Nephron (organoid): ENCODE results near the gene MED6.

Source experiments
- H3K27ac Mint-ChIP-seq, 3 experiments: 2 replicates each; pipeline ENCODE4 v1.8.0; 2020; ENCODE audit warnings: mixed read lengths in 3 of 3, mild to moderate bottlenecking in 2 of 3, moderate library complexity in 1 of 3
- H3K27me3 Mint-ChIP-seq: 2 replicates; pipeline ENCODE4 v1.8.0; 2021; ENCODE audit warnings: low read depth, mild to moderate bottlenecking, moderate library complexity, mixed read lengths
- H3K36me3 Mint-ChIP-seq: 2 replicates; pipeline ENCODE4 v1.8.0; 2020; ENCODE audit warnings: low read depth, mixed read lengths
- H3K4me1 Mint-ChIP-seq: 2 replicates; pipeline ENCODE4 v1.8.0; 2020; ENCODE audit warnings: mixed read lengths
- H3K4me3 Mint-ChIP-seq, 3 experiments: 2 replicates each; pipeline ENCODE4 v1.8.0; 2020; ENCODE audit warnings: mild to moderate bottlenecking in 3 of 3, mixed read lengths in 3 of 3, moderate library complexity in 2 of 3
- H3K9me3 Mint-ChIP-seq: 2 replicates; pipeline ENCODE4 v1.8.0; 2020; ENCODE audit warnings: mixed read lengths
- CTCF ChIP-seq, 3 experiments: fragments of 200-600 bp; sonication (generic); IDR thresholded peaks; one replicate each; pipeline ENCODE4 v1.5.0; 2021; ENCODE audit warnings: antibody characterized with exemption in 3 of 3; ENCODE audit not compliant: unreplicated experiment in 3 of 3

Gene MED6

GRCh38 chr14:70642303-70643235, 42.1 kb upstream of the MED6 start:
- Mint-ChIP-seq H3K9me3 (no peaks in the 10 kb centered on the region), H3K36me3 (no peaks in the 10 kb centered on the region), H3K27ac (no peak overlapping the region), H3K4me1 (peaks cover 20% of the 10 kb centered on the region), H3K27me3 (peaks cover 62% of the 10 kb centered on the region), H3K4me3 (peak overlapping the region; percentile 85 to 88 (median 88))
- no peak for TF ChIP-seq CTCF (IDR thresholded peaks at IDR 0.05; ENCODE audit: unreplicated experiment in 3 of 3)

GRCh38 chr14:70641548-70642302, 41.3 kb upstream of the MED6 start, which contains the start of gene TTC9:
TTC9 (plus strand) TSS chr14:70641916; CDS start chr14:70642130, 214 bp downstream.
- Mint-ChIP-seq H3K27me3 (peaks cover 64% of the 10 kb centered on the region), H3K27ac (peak within 1 kb of the TSS; percentile 37 to 94 (median 76)), H3K4me3 (peak within 1 kb of the TSS; percentile 94 to 98 (median 97)), H3K36me3 (no peaks in the 10 kb centered on the region), H3K4me1 (peaks cover 20% of the 10 kb centered on the region), H3K9me3 (no peaks in the 10 kb centered on the region)
- no peak for TF ChIP-seq CTCF (IDR thresholded peaks at IDR 0.05; ENCODE audit: unreplicated experiment in 3 of 3)

- Mint-ChIP-seq H3K27me3 (peaks cover 66% of the 10 kb centered on the region), H3K27ac (peak overlapping the region; percentile 37 to 94 (median 76)), H3K4me1 (peaks cover 20% of the 10 kb centered on the region), H3K4me3 (peak overlapping the region; percentile 94 to 98 (median 97)), H3K9me3 (no peaks in the 10 kb centered on the region), H3K36me3 (no peaks in the 10 kb centered on the region)
- TF ChIP-seq CTCF (IDR thresholded peaks at IDR 0.05; ENCODE audit: unreplicated experiment in 3 of 3): no peak
Observed at GRCh38 chr14:70640938-70641547, 40.6 kb upstream of the MED6 start.

GRCh38 chr14:70638416-70638815, 38.0 kb upstream of the MED6 start:
- no peak overlapping the region for H3K4me3 Mint-ChIP-seq
- no peaks in the 10 kb centered on the region for H3K9me3 Mint-ChIP-seq
- no peak for TF ChIP-seq CTCF (IDR thresholded peaks at IDR 0.05; ENCODE audit: unreplicated experiment in 3 of 3)
- peaks cover 16% of the 10 kb centered on the region for H3K4me1 Mint-ChIP-seq
- H3K27me3 Mint-ChIP-seq: peaks cover 66% of the 10 kb centered on the region
- no peak overlapping the region for H3K27ac Mint-ChIP-seq
- no peaks in the 10 kb centered on the region for H3K36me3 Mint-ChIP-seq

- Mint-ChIP-seq H3K4me3 (no peak overlapping the region), H3K9me3 (no peaks in the 10 kb centered on the region)
Observed at GRCh38 chr14:70635971-70636595, 35.6 kb upstream of the MED6 start.

More at GRCh38 chr14:70635971-70636595, 35.6 kb upstream of the MED6 start:
- Mint-ChIP-seq H3K27me3 (peaks cover 47% of the 10 kb centered on the region), H3K27ac (no peak overlapping the region), H3K36me3 (no peaks in the 10 kb centered on the region), H3K4me1 (peaks cover 4% of the 10 kb centered on the region)
- TF ChIP-seq CTCF (IDR thresholded peaks at IDR 0.05; ENCODE audit: unreplicated experiment in 3 of 3): no peak
